GM06990 (cell line): ENCODE data around the gene VCP.

Experiments
- DNase-seq: peaks from one replicate; pipeline ENCODE4 v3.0.0-alpha.2; 2011; ENCODE audit not compliant: insufficient read length; ENCODE audit errors: extremely low read depth
- H3K27me3 ChIP-seq: replicated peaks from 2 replicates; pipeline ENCODE4 v1.6.0; 2011; ENCODE audit warnings: low read length; ENCODE audit not compliant: control insufficient read depth, insufficient read depth
- H3K36me3 ChIP-seq: 2 replicates; pipeline ENCODE4 v1.5.1; 2011; ENCODE audit warnings: low read length; ENCODE audit not compliant: control insufficient read depth, insufficient read depth
- H3K4me3 ChIP-seq: replicated peaks from 2 replicates; pipeline ENCODE4 v1.5.1; 2011; ENCODE audit warnings: low read depth, mild to moderate bottlenecking, control low read depth, low read length
- TF ChIP-seq, protein P1 (sequence below): IDR thresholded peaks from 2 replicates; pipeline ENCODE4 v1.5.1; 2011; ENCODE audit warnings: low read length, control low read depth, mild to moderate bottlenecking, inconsistent platforms; ENCODE audit not compliant: insufficient read depth, poor library complexity, severe bottlenecking

The VCP gene

GRCh38 chr9:35079041-35079425, 6.6 kb upstream of the VCP start:
- TF ChIP-seq, protein P1, sequence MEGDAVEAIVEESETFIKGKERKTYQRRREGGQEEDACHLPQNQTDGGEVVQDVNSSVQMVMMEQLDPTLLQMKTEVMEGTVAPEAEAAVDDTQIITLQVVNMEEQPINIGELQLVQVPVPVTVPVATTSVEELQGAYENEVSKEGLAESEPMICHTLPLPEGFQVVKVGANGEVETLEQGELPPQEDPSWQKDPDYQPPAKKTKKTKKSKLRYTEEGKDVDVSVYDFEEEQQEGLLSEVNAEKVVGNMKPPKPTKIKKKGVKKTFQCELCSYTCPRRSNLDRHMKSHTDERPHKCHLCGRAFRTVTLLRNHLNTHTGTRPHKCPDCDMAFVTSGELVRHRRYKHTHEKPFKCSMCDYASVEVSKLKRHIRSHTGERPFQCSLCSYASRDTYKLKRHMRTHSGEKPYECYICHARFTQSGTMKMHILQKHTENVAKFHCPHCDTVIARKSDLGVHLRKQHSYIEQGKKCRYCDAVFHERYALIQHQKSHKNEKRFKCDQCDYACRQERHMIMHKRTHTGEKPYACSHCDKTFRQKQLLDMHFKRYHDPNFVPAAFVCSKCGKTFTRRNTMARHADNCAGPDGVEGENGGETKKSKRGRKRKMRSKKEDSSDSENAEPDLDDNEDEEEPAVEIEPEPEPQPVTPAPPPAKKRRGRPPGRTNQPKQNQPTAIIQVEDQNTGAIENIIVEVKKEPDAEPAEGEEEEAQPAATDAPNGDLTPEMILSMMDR = no peak
- no peaks in the 10 kb centered on the region for H3K27me3 ChIP-seq
- no peak for DNase-seq

DNA sequence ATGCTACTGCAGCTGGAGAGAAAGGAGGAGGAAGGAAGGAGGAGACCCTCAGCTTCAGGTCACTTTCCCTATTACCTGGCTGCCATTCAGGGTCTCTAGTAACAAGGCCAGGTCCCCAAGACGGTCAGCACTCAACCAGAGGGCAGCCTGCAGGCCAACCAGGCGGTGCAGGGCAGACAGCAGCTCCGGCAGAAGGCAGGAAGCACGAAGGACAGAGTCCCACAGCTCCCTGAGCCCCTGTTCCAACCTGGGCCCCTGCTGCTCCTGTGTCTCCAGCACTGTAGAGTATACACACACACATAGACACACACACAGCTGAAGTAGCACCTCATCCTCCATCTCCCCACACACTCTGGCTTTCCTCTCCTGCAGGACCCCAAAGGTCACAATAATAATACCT, 5.6 kb upstream of the VCP start:
- no peak for DNase-seq
- TF ChIP-seq, protein P1 = no peak
- no peaks in the 10 kb centered on the region for H3K27me3 ChIP-seq
- peaks cover 10% of the 10 kb centered on the region for H3K36me3 ChIP-seq
- H3K4me3 ChIP-seq = peak overlapping the region; percentile 91

More at GRCh38 chr9:35079041-35079425, 6.6 kb upstream of the VCP start:
- peak overlapping the region; percentile 91 for H3K4me3 ChIP-seq
- H3K36me3 ChIP-seq = peaks cover 6% of the 10 kb centered on the region

GRCh38 chr9:35076848-35077247, 4.4 kb upstream of the VCP start:
- peaks cover 10% of the 10 kb centered on the region for H3K36me3 ChIP-seq
- H3K4me3 ChIP-seq = no peak overlapping the region
- H3K27me3 ChIP-seq = no peaks in the 10 kb centered on the region
- DNase-seq = no peak
- TF ChIP-seq, protein P1 = no peak

DNA sequence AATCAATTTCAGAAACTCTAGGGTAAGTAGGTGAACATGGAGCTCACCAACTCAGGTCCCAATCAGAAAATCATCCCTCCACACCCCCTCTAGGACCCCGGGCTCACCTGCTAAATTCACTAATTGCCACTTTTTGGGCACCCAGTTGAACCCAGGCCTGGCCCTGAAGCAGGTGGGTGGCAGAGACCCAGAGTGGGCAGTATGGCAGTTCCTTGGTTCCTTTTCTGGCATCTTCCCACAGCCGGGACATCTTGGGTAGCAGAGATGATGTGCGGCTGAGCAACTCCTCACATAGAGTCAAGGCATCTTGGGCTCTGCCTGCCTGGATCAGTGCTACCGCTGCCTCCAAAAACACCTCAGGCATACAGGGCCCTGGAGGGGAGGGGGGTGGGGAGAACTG, 2.9 kb upstream of the VCP start:
- H3K36me3 ChIP-seq = peaks cover 10% of the 10 kb centered on the region
- TF ChIP-seq, protein P1 = no peak

GRCh38 chr9:35074791-35075190, 2.4 kb upstream of the VCP start:
- H3K27me3 ChIP-seq = no peaks in the 10 kb centered on the region
- DNase-seq = no peak
- H3K36me3 ChIP-seq = peaks cover 10% of the 10 kb centered on the region
- TF ChIP-seq, protein P1 = no peak
- H3K4me3 ChIP-seq = no peak overlapping the region

More for the DNA sequence above, 2.9 kb upstream of the VCP start:
- no peak for DNase-seq
- no peak overlapping the region for H3K4me3 ChIP-seq
- H3K27me3 ChIP-seq = no peaks in the 10 kb centered on the region

GRCh38 chr9:35074141-35074540, 1.7 kb upstream of the VCP start:
- no peak overlapping the region for H3K4me3 ChIP-seq
- no peak for DNase-seq
- TF ChIP-seq, protein P1 = no peak
- peaks cover 10% of the 10 kb centered on the region for H3K36me3 ChIP-seq
- no peaks in the 10 kb centered on the region for H3K27me3 ChIP-seq
